DOHH2 (cell line): Measurements from ENCODE around the gene FXYD3.

ENCODE experiments used
- H3F3A ChIP-seq: fragments of 200-600 bp; sonication (generic), shearing (Covaris generic); 2 replicates; pipeline ENCODE4 v1.6.0; 2016; ENCODE audit warnings: antibody characterized with exemption, mild to moderate bottlenecking; ENCODE audit not compliant: control insufficient read depth, insufficient read depth
- H3K27ac ChIP-seq: fragments of 200-600 bp; sonication (generic); 2 replicates; pipeline ENCODE4 v1.5.1; 2014; ENCODE audit warnings: low read depth, mild to moderate bottlenecking, low read length, moderate library complexity
- H3K27me3 ChIP-seq: fragments of 200-600 bp; sonication (generic); 2 replicates; pipeline ENCODE4 v1.6.1; 2014; ENCODE audit warnings: mild to moderate bottlenecking, low read length, mixed read lengths; ENCODE audit not compliant: control insufficient read depth
- H3K36me3 ChIP-seq: fragments of 200-600 bp; sonication (generic); 2 replicates; pipeline ENCODE4 v1.6.1; 2014; ENCODE audit warnings: mild to moderate bottlenecking, low read length, moderate library complexity, mixed read lengths; ENCODE audit not compliant: control insufficient read depth
- H3K4me1 ChIP-seq: fragments of 200-600 bp; sonication (generic); 2 replicates; pipeline ENCODE4 v1.6.1; 2014; ENCODE audit warnings: mild to moderate bottlenecking, low read length, mixed read lengths; ENCODE audit not compliant: control insufficient read depth
- H3K4me2 ChIP-seq: fragments of 200-600 bp; sonication (generic); 2 replicates; pipeline ENCODE4 v1.6.0; 2014; ENCODE audit warnings: mild to moderate bottlenecking, low read length, moderate library complexity
- H3K4me3 ChIP-seq: fragments of 200-600 bp; sonication (generic); 2 replicates; pipeline ENCODE4 v1.5.1; 2014; ENCODE audit warnings: mild to moderate bottlenecking, low read length, mixed read lengths
- H3K79me2 ChIP-seq: fragments of 200-600 bp; sonication (generic); 2 replicates; pipeline ENCODE4 v1.6.1; 2014; ENCODE audit warnings: mild to moderate bottlenecking, low read length, mixed read lengths; ENCODE audit not compliant: control insufficient read depth
- H3K9me2 ChIP-seq: fragments of 200-600 bp; sonication (generic); replicated peaks from 2 replicates; pipeline ENCODE4 v1.6.1; 2014; ENCODE audit warnings: mild to moderate bottlenecking, low read length, mixed read lengths; ENCODE audit not compliant: control insufficient read depth
- H3K9me3 ChIP-seq: fragments of 200-600 bp; sonication (generic); 2 replicates; pipeline ENCODE4 v1.6.1; 2014; ENCODE audit warnings: antibody characterized with exemption, low read length, mixed read lengths; ENCODE audit not compliant: control insufficient read depth, insufficient read depth
- H4K20me1 ChIP-seq: fragments of 200-600 bp; sonication (generic); 2 replicates; pipeline ENCODE4 v1.6.0; 2014; ENCODE audit warnings: low read depth, mild to moderate bottlenecking, antibody characterized with exemption, low read length, moderate library complexity; ENCODE audit not compliant: control insufficient read depth, insufficient read depth
- CTCF ChIP-seq: fragments of 200-600 bp; sonication (generic); IDR thresholded peaks from one replicate; pipeline ENCODE4 v1.5.1; 2014; ENCODE audit warnings: antibody characterized with exemption, mild to moderate bottlenecking, low read depth, low read length; ENCODE audit not compliant: poor library complexity, severe bottlenecking
- EZH2phosphoT487 ChIP-seq: fragments of 200-600 bp; sonication (generic); IDR thresholded peaks from 2 replicates; pipeline ENCODE4 v1.6.1; 2017; ENCODE audit warnings: borderline replicate concordance, mild to moderate bottlenecking, antibody characterized with exemption, low read length, moderate library complexity, mixed read lengths

The FXYD3 gene

GRCh38 chr19:35117116-35117515, 1.5 kb downstream of the FXYD3 start:
- Histone ChIP-seq H3K9me2 (no peaks in the 10 kb centered on the region), H3K4me2 (no peak overlapping the region), H3F3A (no peaks in the 10 kb centered on the region), H3K79me2 (no peaks in the 10 kb centered on the region), H3K9me3 (no peaks in the 10 kb centered on the region), H3K4me1 (peaks cover 10% of the 10 kb centered on the region), H3K36me3 (no peaks in the 10 kb centered on the region), H3K4me3 (no peak overlapping the region), H4K20me1 (no peaks in the 10 kb centered on the region), H3K27me3 (no peaks in the 10 kb centered on the region; the same call in 1 of the 2 replicates), H3K27ac (no peak overlapping the region)
- TF ChIP-seq CTCF (no peak), EZH2phosphoT487 (no peak)

- H3K27ac ChIP-seq, result no peak overlapping the region
- TF ChIP-seq CTCF (no peak), EZH2phosphoT487 (no peak)
- no peaks in the 10 kb centered on the region for H3F3A ChIP-seq
- no peak overlapping the region for H3K4me3 ChIP-seq
- H3K4me1 ChIP-seq, result peaks cover 10% of the 10 kb centered on the region
- H3K79me2 ChIP-seq, result no peaks in the 10 kb centered on the region
- H3K36me3 ChIP-seq, result no peaks in the 10 kb centered on the region
- no peak overlapping the region for H3K4me2 ChIP-seq
- H3K9me3 ChIP-seq, result no peaks in the 10 kb centered on the region
- H3K9me2 ChIP-seq, result no peaks in the 10 kb centered on the region
- no peaks in the 10 kb centered on the region; the same call in 1 of the 2 replicates for H3K27me3 ChIP-seq
- H4K20me1 ChIP-seq, result no peaks in the 10 kb centered on the region; the same call in 1 of the 2 replicates
Measured at GRCh38 chr19:35117799-35118198, 2.2 kb downstream of the FXYD3 start.

GRCh38 chr19:35118268-35119020, 2.8 kb downstream of the FXYD3 start:
- no peaks in the 10 kb centered on the region; the same call in 1 of the 2 replicates for H3K27me3 ChIP-seq
- no peaks in the 10 kb centered on the region for H3K9me2 ChIP-seq
- no peaks in the 10 kb centered on the region; the same call in 1 of the 2 replicates for H4K20me1 ChIP-seq
- H3K36me3 ChIP-seq, result no peaks in the 10 kb centered on the region
- H3K4me1 ChIP-seq, result peaks cover 10% of the 10 kb centered on the region
- H3K9me3 ChIP-seq, result no peaks in the 10 kb centered on the region
- no peaks in the 10 kb centered on the region for H3F3A ChIP-seq
- H3K27ac ChIP-seq, result no peak overlapping the region
- no peak overlapping the region for H3K4me2 ChIP-seq
- H3K4me3 ChIP-seq, result no peak overlapping the region
- H3K79me2 ChIP-seq, result no peaks in the 10 kb centered on the region
- no peak for TF ChIP-seq CTCF
- TF ChIP-seq EZH2phosphoT487, result no peak
